Right lobe of liver (tissue), 4 donors: ENCODE measurements around the gene ST14.

Experiments
- POLR2A ChIP-seq: fragments of 450-650 bp; IDR thresholded peaks from one replicate; pipeline ENCODE4 v1.6.1; 2017; ENCODE audit warnings: antibody characterized with exemption, mild to moderate bottlenecking
- TF ChIP-seq, protein P1 (sequence below), 4 donors: fragments of 200-600 bp in 3 of 4; fragments of 450-650 bp in 1 of 4; IDR thresholded peaks; one replicate each; pipeline versions ENCODE4 v1.5.1 to v1.8.0; 2016 to 2022; ENCODE audit warnings: antibody characterized with exemption in 4 of 4, mild to moderate bottlenecking in 2 of 4
- donor health status: DM: no; HTN: no; CAD: no.
- donor health status: DM: no; HTN: no; CAD: no.
- donor health status: DM: no; HTN: yes; CAD: no.

DNA sequence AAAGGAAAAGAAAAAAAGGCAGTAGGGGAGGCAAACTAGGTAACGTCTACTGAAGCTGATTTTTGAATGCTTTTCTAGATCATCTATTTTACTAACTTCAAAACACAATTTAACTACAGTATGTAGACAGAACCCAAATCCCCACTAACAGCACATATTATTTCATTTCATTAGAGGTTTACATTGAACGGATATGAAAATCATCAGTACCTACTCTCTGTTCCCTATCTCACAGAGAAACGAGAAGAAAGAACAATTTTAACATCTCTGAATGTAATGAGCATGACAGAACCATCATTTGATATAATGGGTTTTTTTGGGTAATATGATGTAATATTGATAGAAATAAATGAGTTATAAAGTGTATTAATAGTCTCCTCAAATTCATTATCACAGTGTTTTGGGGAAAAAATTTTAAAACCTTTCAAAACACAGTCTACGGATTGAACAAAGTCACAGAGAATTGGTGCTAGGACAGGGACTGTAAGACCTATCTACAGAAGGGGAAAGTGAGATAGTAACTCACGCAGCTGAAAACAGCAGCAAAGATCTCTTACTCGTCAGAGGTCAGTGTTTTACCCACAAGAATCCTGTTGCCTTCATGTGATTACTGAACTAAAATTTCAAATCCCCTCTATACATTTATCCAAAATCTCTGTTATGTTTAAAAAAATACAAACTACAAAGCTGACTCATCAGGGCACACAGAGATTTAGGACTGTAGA lies 77.9 kb downstream of the ST14 start:
- TF ChIP-seq, protein P1, sequence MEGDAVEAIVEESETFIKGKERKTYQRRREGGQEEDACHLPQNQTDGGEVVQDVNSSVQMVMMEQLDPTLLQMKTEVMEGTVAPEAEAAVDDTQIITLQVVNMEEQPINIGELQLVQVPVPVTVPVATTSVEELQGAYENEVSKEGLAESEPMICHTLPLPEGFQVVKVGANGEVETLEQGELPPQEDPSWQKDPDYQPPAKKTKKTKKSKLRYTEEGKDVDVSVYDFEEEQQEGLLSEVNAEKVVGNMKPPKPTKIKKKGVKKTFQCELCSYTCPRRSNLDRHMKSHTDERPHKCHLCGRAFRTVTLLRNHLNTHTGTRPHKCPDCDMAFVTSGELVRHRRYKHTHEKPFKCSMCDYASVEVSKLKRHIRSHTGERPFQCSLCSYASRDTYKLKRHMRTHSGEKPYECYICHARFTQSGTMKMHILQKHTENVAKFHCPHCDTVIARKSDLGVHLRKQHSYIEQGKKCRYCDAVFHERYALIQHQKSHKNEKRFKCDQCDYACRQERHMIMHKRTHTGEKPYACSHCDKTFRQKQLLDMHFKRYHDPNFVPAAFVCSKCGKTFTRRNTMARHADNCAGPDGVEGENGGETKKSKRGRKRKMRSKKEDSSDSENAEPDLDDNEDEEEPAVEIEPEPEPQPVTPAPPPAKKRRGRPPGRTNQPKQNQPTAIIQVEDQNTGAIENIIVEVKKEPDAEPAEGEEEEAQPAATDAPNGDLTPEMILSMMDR (IDR thresholded peaks at IDR 0.05) = no peak
- TF ChIP-seq POLR2A = no peak
